ENCODE results near the gene ASCC2. TPM values are rescaled to one million over a fixed set of nuclear protein-coding genes. Genes with fewer than 3 reads are reported as not detected.

The ASCC2 gene
- total RNA-seq, 2 donors from 2014 or later, result 52.8 to 77.0 TPM

DNA sequence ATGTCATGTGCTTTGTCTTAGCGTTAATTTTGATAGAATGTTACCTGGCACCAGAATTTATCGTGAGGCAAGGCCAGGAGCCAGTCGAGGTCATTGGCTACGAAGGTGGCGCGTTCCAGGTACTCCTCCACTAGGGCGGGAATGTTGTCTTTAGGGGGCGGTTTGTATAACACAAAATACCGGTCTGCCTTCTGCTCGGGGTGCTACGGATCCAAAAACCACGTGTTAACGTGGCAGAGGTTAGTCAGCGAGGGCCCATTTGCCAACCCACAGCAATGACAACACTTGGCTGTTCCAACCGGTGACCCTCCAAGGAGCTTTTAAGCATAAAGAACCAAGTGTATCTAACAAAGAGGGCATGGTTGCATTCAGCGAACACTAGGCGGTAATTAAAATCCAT, 12.5 kb downstream of the ASCC2 start:
- DNase-seq, result no peak
- no peak overlapping the region for H3K4me3 ChIP-seq
- H3K36me3 ChIP-seq, result no peaks in the 10 kb centered on the region
- TF ChIP-seq, protein P1, sequence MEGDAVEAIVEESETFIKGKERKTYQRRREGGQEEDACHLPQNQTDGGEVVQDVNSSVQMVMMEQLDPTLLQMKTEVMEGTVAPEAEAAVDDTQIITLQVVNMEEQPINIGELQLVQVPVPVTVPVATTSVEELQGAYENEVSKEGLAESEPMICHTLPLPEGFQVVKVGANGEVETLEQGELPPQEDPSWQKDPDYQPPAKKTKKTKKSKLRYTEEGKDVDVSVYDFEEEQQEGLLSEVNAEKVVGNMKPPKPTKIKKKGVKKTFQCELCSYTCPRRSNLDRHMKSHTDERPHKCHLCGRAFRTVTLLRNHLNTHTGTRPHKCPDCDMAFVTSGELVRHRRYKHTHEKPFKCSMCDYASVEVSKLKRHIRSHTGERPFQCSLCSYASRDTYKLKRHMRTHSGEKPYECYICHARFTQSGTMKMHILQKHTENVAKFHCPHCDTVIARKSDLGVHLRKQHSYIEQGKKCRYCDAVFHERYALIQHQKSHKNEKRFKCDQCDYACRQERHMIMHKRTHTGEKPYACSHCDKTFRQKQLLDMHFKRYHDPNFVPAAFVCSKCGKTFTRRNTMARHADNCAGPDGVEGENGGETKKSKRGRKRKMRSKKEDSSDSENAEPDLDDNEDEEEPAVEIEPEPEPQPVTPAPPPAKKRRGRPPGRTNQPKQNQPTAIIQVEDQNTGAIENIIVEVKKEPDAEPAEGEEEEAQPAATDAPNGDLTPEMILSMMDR (IDR thresholded peaks at IDR 0.05), result no peak
- no peaks in the 10 kb centered on the region for H3K9me3 ChIP-seq
- H3K27me3 ChIP-seq, result no peaks in the 10 kb centered on the region
- H3K27ac ChIP-seq, result no peak overlapping the region
- H3K9ac ChIP-seq (ENCODE audit: low read depth in 2 of 2, low read length in 2 of 2), result no peak overlapping the region
- no peaks in the 10 kb centered on the region for H3K4me1 ChIP-seq
- intact Hi-C loops (cut with DNase I), result no loop called here

DNA sequence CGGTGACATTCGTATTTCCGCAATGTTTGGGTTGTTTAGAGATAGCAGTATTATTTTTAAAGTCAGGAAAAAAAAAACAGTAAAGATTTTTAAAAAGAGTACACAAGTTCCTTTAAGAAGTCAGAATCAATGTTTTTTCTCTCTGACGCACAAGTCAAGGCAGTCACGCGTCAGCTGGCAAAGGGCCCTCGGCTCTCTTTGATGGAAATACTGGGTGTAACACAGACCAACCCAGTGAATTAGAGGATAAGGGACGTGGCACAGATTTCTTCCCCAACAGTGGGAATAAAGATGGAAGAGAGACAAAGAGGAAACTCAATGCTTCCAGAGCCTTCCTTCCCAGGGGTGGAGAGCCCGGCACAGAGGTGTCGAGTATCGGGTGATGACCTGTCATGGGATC, 13.4 kb downstream of the ASCC2 start:
- Histone ChIP-seq H3K27ac (no peak overlapping the region), H3K27me3 (no peaks in the 10 kb centered on the region), H3K4me1 (no peaks in the 10 kb centered on the region), H3K36me3 (peaks cover 2% of the 10 kb centered on the region), H3K4me3 (no peak overlapping the region), H3K9me3 (no peaks in the 10 kb centered on the region), H3K9ac (ENCODE audit: low read depth in 2 of 2, low read length in 2 of 2) (no peak overlapping the region)
- DNase-seq, result peak; percentile 40
- intact Hi-C loops (cut with DNase I), result no loop called here
- TF ChIP-seq, protein P1 (IDR thresholded peaks at IDR 0.05), result no peak

DNA sequence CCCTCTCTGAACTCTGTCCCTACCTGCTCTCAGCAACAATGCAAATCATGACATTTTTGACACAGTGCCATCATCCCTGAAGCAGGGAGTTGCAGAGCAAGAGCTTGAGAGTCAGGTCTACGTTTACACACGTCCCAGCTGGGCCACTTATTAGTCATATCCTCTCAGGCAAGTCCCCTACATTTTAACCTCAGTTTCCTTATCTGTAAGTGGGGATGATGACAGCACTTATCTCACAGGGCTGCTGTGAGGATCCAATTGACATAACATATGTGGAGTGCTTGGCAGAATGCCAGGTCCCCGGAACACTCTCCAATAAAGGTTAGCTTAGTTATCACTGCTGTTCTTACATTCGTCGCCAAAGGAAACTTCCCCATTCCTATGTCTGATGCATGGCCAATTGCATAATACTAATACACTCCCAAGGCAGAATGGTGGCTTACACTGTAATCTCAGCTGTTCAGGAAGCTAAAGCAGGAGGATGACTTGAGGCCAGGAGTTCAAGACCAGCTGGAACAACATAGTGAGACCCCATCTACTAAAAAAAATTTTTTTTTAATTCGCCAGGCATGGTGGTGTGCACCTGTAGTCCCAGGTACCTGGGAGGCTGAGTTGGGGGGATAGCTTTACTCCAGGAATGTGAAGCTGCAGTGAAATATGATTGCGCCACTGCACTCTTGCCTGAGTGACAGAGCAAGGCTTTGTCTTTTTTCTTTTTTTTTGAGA, 16.6 kb downstream of the ASCC2 start:
- peak; percentile 88 for DNase-seq
- Histone ChIP-seq H3K27me3 (no peaks in the 10 kb centered on the region), H3K9ac (ENCODE audit: low read depth in 2 of 2, low read length in 2 of 2) (peak overlapping the region in 1 of 2 donors; percentile 1), H3K36me3 (peaks cover 6% of the 10 kb centered on the region), H3K27ac (peak overlapping the region; percentile 2), H3K4me3 (no peak overlapping the region), H3K4me1 (no peaks in the 10 kb centered on the region), H3K9me3 (no peaks in the 10 kb centered on the region)
- TF ChIP-seq, protein P1 (IDR thresholded peaks at IDR 0.05), result no peak
- intact Hi-C loops (cut with DNase I), result no loop called here

DNA sequence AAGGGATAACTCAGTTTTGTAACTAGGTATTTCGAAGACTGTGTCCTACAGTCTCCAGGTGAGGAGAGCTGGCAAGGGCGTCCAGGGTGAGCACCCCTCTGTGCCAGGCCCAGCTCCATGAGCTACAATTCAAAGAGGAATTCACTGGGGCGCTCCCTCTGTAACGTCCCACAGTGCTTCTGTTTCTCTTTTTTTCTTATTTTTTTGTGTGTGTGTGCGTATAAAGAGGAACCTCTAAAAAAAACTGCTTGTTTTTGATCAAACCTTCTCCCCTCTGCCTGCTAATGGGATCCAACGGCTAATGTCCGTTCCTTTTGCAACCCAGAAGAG, 17.1 kb downstream of the ASCC2 start:
- DNase-seq, result no peak
- Histone ChIP-seq H3K27me3 (no peaks in the 10 kb centered on the region), H3K9ac (ENCODE audit: low read depth in 2 of 2, low read length in 2 of 2) (peak overlapping the region in 1 of 2 donors; percentile 1), H3K9me3 (no peaks in the 10 kb centered on the region), H3K27ac (peak overlapping the region; percentile 2), H3K4me3 (no peak overlapping the region), H3K36me3 (peaks cover 6% of the 10 kb centered on the region), H3K4me1 (no peaks in the 10 kb centered on the region)
- intact Hi-C loops (cut with DNase I), result no loop called here
- TF ChIP-seq, protein P1 (IDR thresholded peaks at IDR 0.05), result no peak

- no peaks in the 10 kb centered on the region for H3K9me3 ChIP-seq
- no peak overlapping the region for H3K9ac ChIP-seq (ENCODE audit: low read depth in 2 of 2, low read length in 2 of 2)
- intact Hi-C loops (cut with DNase I), result loop anchor here (10.0 kb wide), 1 partner anchor 185 kb away; no protein-coding TSS in a partner anchor
- H3K4me3 ChIP-seq, result no peak overlapping the region
- H3K36me3 ChIP-seq, result peaks cover 6% of the 10 kb centered on the region
- H3K4me1 ChIP-seq, result no peaks in the 10 kb centered on the region
- TF ChIP-seq, protein P1 (IDR thresholded peaks at IDR 0.05), result no peak
- DNase-seq, result no peak
- no peaks in the 10 kb centered on the region for H3K27me3 ChIP-seq
- H3K27ac ChIP-seq, result no peak overlapping the region
Observed at GRCh38 chr22:29819501-29819900, 18.6 kb downstream of the ASCC2 start.
